ENCODE results near the gene BEAN1. TPM values are rescaled to one million over a fixed set of nuclear protein-coding genes. Genes with fewer than 3 reads are reported as not detected.
A peak's percentile ranks its signal among the peaks of the same experiment; 100 is the strongest.

BEAN1 gene
- total RNA-seq, 1 experiment from 2014 or later = not detected

- ATAC-seq = peak; percentile 92
- Histone ChIP-seq H3K27ac (ENCODE audit: low read length) (peak overlapping the region; percentile 85), H3K27me3 (ENCODE audit: control insufficient read depth, insufficient read depth, low read length) (no peaks in the 10 kb centered on the region), H3K9me3 (ENCODE audit: control insufficient read depth, insufficient read depth, low read depth, low read length) (no peaks in the 10 kb centered on the region), H3K4me3 (ENCODE audit: low read depth in 2 of 2, low read length in 2 of 2) (peak overlapping the region in 1 of 2 experiments; percentile 17; a peak in 1 of 4 replicates), H3K36me3 (ENCODE audit: control insufficient read depth, insufficient read depth, low read length) (no peaks in the 10 kb centered on the region), H3K4me1 (ENCODE audit: control insufficient read depth, insufficient read depth, low read length) (peaks cover 42% of the 10 kb centered on the region)
- in situ Hi-C loops (cut with HindIII; ENCODE audit: low pct_unique_long_range_greater_than_20kb, low sequenced_read_pairs) = no loop called here
- DNase-seq (ENCODE audit: low read depth, low spot score) = peak; percentile 90
- POLR2A ChIA-PET = no interaction called here
- intact Hi-C loops (cut with micrococcal nuclease; ENCODE audit: unreplicated experiment) = no loop called here
- CTCF ChIA-PET = no interaction called here
- BruUV-seq (replicated peaks) = no TSS peak
- TF ChIP-seq, protein P1, sequence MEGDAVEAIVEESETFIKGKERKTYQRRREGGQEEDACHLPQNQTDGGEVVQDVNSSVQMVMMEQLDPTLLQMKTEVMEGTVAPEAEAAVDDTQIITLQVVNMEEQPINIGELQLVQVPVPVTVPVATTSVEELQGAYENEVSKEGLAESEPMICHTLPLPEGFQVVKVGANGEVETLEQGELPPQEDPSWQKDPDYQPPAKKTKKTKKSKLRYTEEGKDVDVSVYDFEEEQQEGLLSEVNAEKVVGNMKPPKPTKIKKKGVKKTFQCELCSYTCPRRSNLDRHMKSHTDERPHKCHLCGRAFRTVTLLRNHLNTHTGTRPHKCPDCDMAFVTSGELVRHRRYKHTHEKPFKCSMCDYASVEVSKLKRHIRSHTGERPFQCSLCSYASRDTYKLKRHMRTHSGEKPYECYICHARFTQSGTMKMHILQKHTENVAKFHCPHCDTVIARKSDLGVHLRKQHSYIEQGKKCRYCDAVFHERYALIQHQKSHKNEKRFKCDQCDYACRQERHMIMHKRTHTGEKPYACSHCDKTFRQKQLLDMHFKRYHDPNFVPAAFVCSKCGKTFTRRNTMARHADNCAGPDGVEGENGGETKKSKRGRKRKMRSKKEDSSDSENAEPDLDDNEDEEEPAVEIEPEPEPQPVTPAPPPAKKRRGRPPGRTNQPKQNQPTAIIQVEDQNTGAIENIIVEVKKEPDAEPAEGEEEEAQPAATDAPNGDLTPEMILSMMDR (IDR thresholded peaks at IDR 0.05) = no peak
- peak; percentile 77; the same call in 1 of the 2 replicates for TF ChIP-seq POLR2AphosphoS5 (IDR thresholded peaks at IDR 0.05; ENCODE audit: low read depth, low read length)
Measured at GRCh38 chr16:66516808-66517585, 89.9 kb downstream of the BEAN1 start.

DNA sequence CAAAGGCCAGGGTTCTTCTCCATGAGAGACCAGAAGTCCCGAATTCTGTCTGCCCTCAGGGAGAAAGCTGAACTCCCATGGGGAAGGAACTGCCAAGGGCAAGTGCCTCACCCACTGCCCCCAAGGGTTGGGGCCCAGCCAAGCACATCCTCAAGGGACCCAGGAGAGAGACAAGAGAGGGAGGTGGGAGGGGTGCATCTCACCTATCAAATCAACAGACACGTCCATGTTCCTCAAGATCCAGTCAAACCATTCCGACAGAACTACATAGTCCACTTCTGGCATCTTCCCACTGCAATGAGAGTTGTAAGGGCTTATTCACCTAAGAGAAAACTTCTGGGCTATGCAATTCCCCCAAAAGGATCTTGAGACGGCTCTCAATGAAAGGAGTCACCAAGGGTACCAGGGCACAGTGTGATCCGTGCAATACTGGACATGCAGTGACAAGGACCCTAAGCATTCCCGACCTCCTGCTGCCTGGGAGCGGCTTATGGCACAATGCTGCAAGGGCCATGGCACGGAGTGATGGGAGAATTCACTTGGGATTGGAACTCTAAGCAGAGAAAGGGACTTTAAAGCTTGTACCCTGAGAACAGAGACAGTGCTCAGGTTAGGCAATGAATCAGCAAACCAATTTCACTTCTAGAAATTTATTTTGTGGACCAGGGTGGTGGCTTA, 90.6 kb downstream of the BEAN1 start:
- no TSS peak for BruUV-seq (replicated peaks)
- Histone ChIP-seq H3K9me3 (ENCODE audit: control insufficient read depth, insufficient read depth, low read depth, low read length) (no peaks in the 10 kb centered on the region), H3K4me1 (ENCODE audit: control insufficient read depth, insufficient read depth, low read length) (peaks cover 41% of the 10 kb centered on the region), H3K4me3 (ENCODE audit: low read depth in 2 of 2, low read length in 2 of 2) (no peak overlapping the region), H3K36me3 (ENCODE audit: control insufficient read depth, insufficient read depth, low read length) (no peaks in the 10 kb centered on the region), H3K27ac (ENCODE audit: low read length) (peak overlapping the region; percentile 85), H3K27me3 (ENCODE audit: control insufficient read depth, insufficient read depth, low read length) (no peaks in the 10 kb centered on the region)
- TF ChIP-seq POLR2AphosphoS5 (IDR thresholded peaks at IDR 0.05; ENCODE audit: low read depth, low read length) (no peak), TCF7L2 (IDR thresholded peaks at IDR 0.05; ENCODE audit: low read depth, low read length) (no peak), SIN3A (IDR thresholded peaks at IDR 0.05; ENCODE audit: borderline replicate concordance, insufficient read depth, low read depth, low read length) (no peak), REST (IDR thresholded peaks at IDR 0.05; ENCODE audit: insufficient read depth in 1 of 2, low read depth in 2 of 2, low read length in 1 of 2) (no peak)
- TF ChIP-seq, protein P1 (IDR thresholded peaks at IDR 0.05) = no peak
- CTCF ChIA-PET = no interaction called here
- intact Hi-C loops (cut with micrococcal nuclease; ENCODE audit: unreplicated experiment) = no loop called here
- POLR2A ChIA-PET = no interaction called here
- no peak for DNase-seq (ENCODE audit: low read depth, low spot score)
- in situ Hi-C loops (cut with HindIII; ENCODE audit: low pct_unique_long_range_greater_than_20kb, low sequenced_read_pairs) = no loop called here
- ATAC-seq = no peak

Measured in Panc1 (cell line).